ENCODE measurements around the gene VIPR2. TPM values are rescaled to one million over a fixed set of nuclear protein-coding genes. Genes with fewer than 3 reads are reported as not detected.

Gene VIPR2
- total and polyA plus RNA-seq, 2 of the 13 experiments (the other 11 are each of a cell fraction or from before 2014, with no cell fraction given): not detected

DNA sequence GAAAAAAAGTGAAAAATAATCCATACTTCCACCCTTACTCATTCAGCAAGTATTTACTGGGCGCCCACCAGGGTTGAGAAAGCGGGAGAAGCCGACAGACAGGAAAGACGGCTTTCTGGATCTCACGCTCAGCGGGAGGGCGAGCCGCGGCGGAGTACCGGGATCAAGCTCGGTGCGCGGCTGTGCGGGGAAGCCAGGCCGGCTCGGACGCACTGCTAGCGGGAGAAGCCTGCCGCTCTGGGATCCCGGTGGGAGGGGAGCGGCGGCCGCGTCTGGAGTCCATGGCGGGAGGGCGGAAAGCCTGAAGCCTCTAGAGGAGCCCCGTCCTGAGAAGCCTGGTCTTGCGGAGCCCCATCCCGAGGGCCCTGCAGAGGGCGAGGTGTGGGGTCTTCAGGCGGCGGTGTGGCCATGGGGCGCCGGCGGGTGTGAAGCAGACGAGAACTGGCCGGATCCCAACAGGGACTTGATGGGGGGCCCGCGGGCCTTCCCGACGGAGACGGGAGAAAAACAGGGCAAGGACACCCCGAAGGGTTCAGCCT, 82.9 kb downstream of the VIPR2 start:
- POLR2A ChIA-PET: no interaction called here
- H3K27me3 ChIP-seq (ENCODE audit: control insufficient read depth in 1 of 2, insufficient read depth in 2 of 2, low read length in 2 of 2): peaks cover 3 to 28% of the 10 kb centered on the region in 2 experiments; a peak in 3 of 5 replicates
- no peak overlapping the region for H3K4me2 ChIP-seq (ENCODE audit: low read depth, low read length)
- no peak for ATAC-seq
- 66% methylated on average over 40 of the region's 44 CpGs for WGBS (ENCODE audit: low lambda C conversion rate)
- H4K20me1 ChIP-seq (ENCODE audit: insufficient read depth, low read length): no peaks in the 10 kb centered on the region
- TF ChIP-seq CEBPB (IDR thresholded peaks at IDR 0.05; ENCODE audit: borderline replicate concordance, low read depth, low read length) (no peak), ZFP90 (CRISPR knock-in tag; IDR thresholded peaks at IDR 0.05; ENCODE audit: borderline replicate concordance) (no peak), CREB1 (IDR thresholded peaks at IDR 0.05) (no peak), CREB1 (CRISPR knock-in tag; IDR thresholded peaks at IDR 0.05) (no peak), ZBTB43 (CRISPR knock-in tag; conservative IDR thresholded peaks at IDR 0.05) (no peak)
- no peaks in the 10 kb centered on the region for H3K9me3 ChIP-seq (ENCODE audit: low read length)
- no peak overlapping the region for H3K27ac ChIP-seq (ENCODE audit: extremely low read length, insufficient read depth, low read length)
- no peaks in the 10 kb centered on the region for H3K36me3 ChIP-seq (replicated peaks in 1 of 2; ENCODE audit: control insufficient read depth in 1 of 2, insufficient read depth in 2 of 2, low read length in 2 of 2)
- intact Hi-C loops (cut with micrococcal nuclease; ENCODE audit: unreplicated experiment): no loop called here
- no peak overlapping the region for H2AFZ ChIP-seq (ENCODE audit: low read length)
- H3K9ac ChIP-seq (ENCODE audit: insufficient read depth, low read depth, low read length): no peak overlapping the region
- no peaks in the 10 kb centered on the region for H3K79me2 ChIP-seq (ENCODE audit: insufficient read depth, low read length)
- DNase-seq (ENCODE audit: low spot score): no peak
- no TSS peak for BruUV-seq (replicated peaks)
- no peaks in the 10 kb centered on the region for H3K4me1 ChIP-seq (ENCODE audit: insufficient read depth, low read length)
- in situ Hi-C loops (cut with HindIII; ENCODE audit: extremely low pct_ligation_motif_present, low pct_unique_long_range_greater_than_20kb): no loop called here
- H3K4me3 ChIP-seq (replicated peaks in 1 of 3; ENCODE audit: insufficient read depth in 1 of 3, low read depth in 2 of 3, low read length in 3 of 3): no peak overlapping the region
- CTCF ChIA-PET (ENCODE audit: low intra/inter-chr PET ratio, low total read pairs): no interaction called here
- no peak for FAIRE-seq

- Histone ChIP-seq H3K27ac (ENCODE audit: extremely low read length, insufficient read depth, low read length) (no peak overlapping the region), H4K20me1 (ENCODE audit: insufficient read depth, low read length) (no peaks in the 10 kb centered on the region), H3K79me2 (ENCODE audit: insufficient read depth, low read length) (no peaks in the 10 kb centered on the region), H3K4me1 (ENCODE audit: insufficient read depth, low read length) (no peaks in the 10 kb centered on the region), H2AFZ (ENCODE audit: low read length) (no peak overlapping the region), H3K36me3 (replicated peaks in 1 of 2; ENCODE audit: control insufficient read depth in 1 of 2, insufficient read depth in 2 of 2, low read length in 2 of 2) (no peaks in the 10 kb centered on the region), H3K9ac (ENCODE audit: insufficient read depth, low read depth, low read length) (no peak overlapping the region), H3K9me3 (ENCODE audit: low read length) (no peaks in the 10 kb centered on the region), H3K4me2 (ENCODE audit: low read depth, low read length) (no peak overlapping the region), H3K4me3 (replicated peaks in 1 of 3; ENCODE audit: insufficient read depth in 1 of 3, low read depth in 2 of 3, low read length in 3 of 3) (no peak overlapping the region), H3K27me3 (ENCODE audit: control insufficient read depth in 1 of 2, insufficient read depth in 2 of 2, low read length in 2 of 2) (peaks cover 3 to 26% of the 10 kb centered on the region in 2 experiments; a peak in 3 of 5 replicates)
- intact Hi-C loops (cut with micrococcal nuclease; ENCODE audit: unreplicated experiment) (no loop called here), in situ Hi-C loops (cut with HindIII; ENCODE audit: extremely low pct_ligation_motif_present, low pct_unique_long_range_greater_than_20kb) (no loop called here)
- CTCF ChIA-PET (ENCODE audit: low intra/inter-chr PET ratio, low total read pairs): no interaction called here
- WGBS (ENCODE audit: low lambda C conversion rate): 32% methylated on average over 4 of the region's 4 CpGs
- ATAC-seq (no peak), FAIRE-seq (no peak), DNase-seq (ENCODE audit: low spot score) (no peak)
- POLR2A ChIA-PET: no interaction called here
- BruUV-seq (replicated peaks): no TSS peak
- no peak for TF ChIP-seq NFAT5 (CRISPR knock-in tag; IDR thresholded peaks at IDR 0.05)
- TF ChIP-seq, protein P1, sequence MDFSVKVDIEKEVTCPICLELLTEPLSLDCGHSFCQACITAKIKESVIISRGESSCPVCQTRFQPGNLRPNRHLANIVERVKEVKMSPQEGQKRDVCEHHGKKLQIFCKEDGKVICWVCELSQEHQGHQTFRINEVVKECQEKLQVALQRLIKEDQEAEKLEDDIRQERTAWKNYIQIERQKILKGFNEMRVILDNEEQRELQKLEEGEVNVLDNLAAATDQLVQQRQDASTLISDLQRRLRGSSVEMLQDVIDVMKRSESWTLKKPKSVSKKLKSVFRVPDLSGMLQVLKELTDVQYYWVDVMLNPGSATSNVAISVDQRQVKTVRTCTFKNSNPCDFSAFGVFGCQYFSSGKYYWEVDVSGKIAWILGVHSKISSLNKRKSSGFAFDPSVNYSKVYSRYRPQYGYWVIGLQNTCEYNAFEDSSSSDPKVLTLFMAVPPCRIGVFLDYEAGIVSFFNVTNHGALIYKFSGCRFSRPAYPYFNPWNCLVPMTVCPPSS (IDR thresholded peaks at IDR 0.05): no peak
- TF ChIP-seq POLR2AphosphoS2 (IDR thresholded peaks at IDR 0.05; ENCODE audit: low read depth, low read length): no peak
- TF ChIP-seq ZNF569 (CRISPR knock-in tag; IDR thresholded peaks at IDR 0.05; ENCODE audit: borderline replicate concordance): no peak
- TF ChIP-seq KAT2B (IDR thresholded peaks at IDR 0.05; ENCODE audit: borderline replicate concordance, low read depth, low read length): no peak
These were observed 83.5 kb downstream of the VIPR2 start for GRCh38 chr7:159061209-159061608.
